Activated CD8-positive, alpha-beta memory T cell treated with anti-CD3 and anti-CD28 coated beads for 36 hours (primary cell): Measurements from ENCODE around the gene RAB4B. TPM values are rescaled to one million over a fixed set of nuclear protein-coding genes. Genes with fewer than 3 reads are reported as not detected.
"Not testable (repeated sequence)": the region's sequence is repeated elsewhere in the genome, so short reads cannot be mapped to it uniquely, and the experiment has no call there.

Source experiments
- CTCF ChIA-PET: fragments of 350-600 bp; sonication (Branson Sonifier 250); formaldehyde crosslinking; loops from one replicate; lab custom pipeline; 2021; ENCODE audit warnings: antibody characterized with exemption; lab: Charles Lee
- POLR2A ChIA-PET: fragments of 350-600 bp; sonication (Branson Sonifier 250); formaldehyde crosslinking; loops from one replicate; lab custom pipeline; 2021; ENCODE audit warnings: antibody characterized with exemption; lab: Charles Lee
- total RNA-seq, 2 experiments: library from RNA; stranded (reverse); gene quantifications; one replicate each; pipeline ENCODE4 v1.2.3, GENCODE V29; 2021

Gene RAB4B
- total RNA-seq, 2 experiments from 2014 or later, result 23.4 to 24.5 TPM

DNA sequence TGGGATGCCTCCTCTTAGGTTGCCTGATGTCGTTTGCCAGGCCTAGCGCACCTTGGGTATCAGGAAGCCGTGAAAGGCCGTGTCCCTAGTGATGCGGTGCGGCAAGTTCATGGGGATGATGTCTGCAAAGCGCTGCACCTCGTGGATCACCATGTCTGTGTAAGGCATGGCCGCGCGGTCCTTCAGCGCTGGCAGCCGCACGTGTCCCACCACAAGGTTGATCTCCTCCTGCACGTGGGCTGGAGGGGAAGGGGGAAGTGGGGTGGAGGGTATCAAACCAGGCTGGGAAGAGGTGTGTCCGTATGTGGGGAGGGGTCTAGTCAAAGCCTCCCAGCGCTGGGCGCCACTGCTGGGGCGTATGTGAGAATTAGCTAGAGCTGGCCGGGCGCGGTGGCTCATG lies 44.1 kb downstream of the RAB4B start:
- ChIA-PET POLR2A (no interaction called here), CTCF (no interaction called here)

DNA sequence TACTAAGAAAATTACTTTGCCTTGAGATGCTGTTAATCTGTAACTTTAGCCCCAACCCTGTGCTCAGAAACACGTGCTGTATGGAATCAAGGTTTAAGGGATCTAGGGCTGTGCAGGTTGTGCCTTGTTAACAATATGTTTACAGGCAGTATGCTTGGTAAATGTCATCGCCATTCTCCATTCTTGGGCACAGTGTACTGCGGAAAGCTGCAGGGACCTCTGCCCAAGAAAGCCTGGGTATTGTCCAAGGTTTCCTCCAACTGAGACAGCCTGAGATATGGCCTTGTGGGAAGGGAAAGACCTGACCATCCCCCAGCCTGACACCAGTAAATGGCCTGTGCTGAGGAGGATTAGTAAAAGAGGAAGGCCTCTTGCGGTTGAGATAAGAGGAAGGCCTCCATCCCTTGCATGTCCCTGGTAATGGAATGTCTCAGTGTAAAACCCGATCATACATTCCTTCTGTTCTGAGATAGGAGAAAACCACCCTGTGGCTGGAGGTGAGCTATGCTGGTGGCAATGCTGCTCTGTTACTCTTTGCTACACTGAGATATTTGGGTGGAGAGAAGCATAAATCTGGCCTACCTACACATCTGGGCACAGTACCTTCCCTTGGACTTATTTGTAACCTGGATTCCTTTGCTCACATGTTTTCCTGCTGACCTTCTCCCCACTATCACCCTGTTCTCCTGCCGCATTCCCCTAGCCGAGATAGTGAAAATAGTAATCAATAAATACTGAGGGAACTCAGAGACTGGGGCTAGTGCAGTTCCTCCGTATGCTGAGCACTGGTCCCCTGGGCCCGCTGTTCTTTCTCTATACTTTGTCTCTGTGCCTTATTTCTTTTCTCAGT lies 44.9 kb downstream of the RAB4B start:
- CTCF ChIA-PET, result interaction anchor here (0.7 kb wide), 2 partner anchors 12 to 770 kb away, joined by 3 read pairs; no protein-coding TSS in a partner anchor
- POLR2A ChIA-PET, result not testable (repeated sequence)

DNA sequence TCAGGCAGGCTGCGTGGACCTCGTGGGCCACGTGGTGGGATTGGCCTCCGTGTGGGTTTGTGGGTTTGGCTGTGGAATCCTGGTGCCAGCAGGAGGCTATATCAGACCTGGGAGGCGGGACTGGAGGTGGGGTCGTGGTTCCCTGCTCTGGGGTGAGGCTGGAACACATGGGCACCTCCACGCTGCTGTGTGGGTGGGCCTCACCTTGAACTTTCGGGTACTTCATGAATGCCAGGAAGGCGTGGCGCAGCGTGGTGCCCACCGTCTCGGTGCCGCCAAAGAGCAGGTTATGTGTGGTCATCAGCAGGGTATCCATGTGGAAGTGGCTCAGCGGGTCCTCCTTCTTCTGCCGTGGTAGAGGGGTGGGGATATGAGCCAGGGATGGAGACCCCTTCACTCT lies 46.9 kb downstream of the RAB4B start:
- POLR2A ChIA-PET, result interaction anchor here (0.5 kb wide), 1 partner anchor 204 kb away, joined by 3 read pairs; no protein-coding TSS in a partner anchor
- CTCF ChIA-PET, result not testable (repeated sequence)

DNA sequence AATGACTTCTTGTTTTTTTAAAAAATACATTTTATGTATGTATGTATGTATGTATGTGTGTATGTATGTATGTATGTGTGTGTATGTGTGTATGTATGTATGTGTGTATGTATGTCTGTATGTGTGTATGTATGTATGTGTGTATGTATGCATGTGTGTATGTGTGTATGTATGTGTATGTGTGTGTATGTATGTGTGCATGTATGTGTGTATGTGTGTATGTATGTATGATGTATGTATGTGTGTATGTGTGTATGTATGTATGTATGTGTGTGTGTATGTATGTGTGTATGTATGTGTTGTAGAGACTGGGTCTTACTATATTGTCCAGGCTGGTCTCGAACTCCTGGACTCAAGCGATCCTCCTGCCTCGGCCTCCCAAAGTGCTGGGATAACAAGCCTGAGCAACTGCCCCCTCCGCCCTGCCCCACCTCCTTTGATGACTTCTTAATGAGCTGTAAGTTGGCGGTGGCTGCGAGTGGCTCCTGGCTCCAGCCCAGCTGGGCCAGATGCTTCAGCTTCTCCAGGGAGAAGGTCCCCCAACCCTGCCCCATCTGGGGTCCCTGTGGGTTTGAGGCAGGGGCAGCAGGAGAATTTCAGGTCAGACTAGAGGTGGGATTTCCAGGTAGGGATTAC lies 47.5 kb downstream of the RAB4B start:
- CTCF ChIA-PET, POLR2A ChIA-PET: not testable (repeated sequence)

DNA sequence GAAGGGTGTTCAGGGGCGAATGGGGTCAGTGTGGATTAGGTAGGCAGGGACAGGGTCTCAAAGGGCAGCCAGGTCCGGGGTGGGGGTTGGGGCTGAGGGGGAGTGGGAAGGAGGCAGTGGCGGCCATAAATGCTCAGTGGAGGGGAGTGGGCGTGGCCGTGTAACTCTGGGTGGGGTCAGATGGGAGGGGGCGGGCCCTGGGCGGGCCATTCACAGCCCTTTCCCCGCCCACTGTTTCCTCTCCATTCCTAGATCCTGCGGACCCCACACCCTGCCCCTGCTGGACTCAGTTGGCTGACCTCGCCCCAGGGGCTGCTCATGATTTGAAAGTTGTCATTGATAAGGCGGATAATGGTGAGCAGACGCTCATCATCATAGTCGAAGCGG lies 48.3 kb downstream of the RAB4B start:
- CTCF ChIA-PET, POLR2A ChIA-PET: not testable (repeated sequence)

- CTCF ChIA-PET, result not testable (repeated sequence)
- POLR2A ChIA-PET, result interaction anchor here (0.5 kb wide), 1 partner anchor 827 kb away, joined by 4 read pairs; no protein-coding TSS in a partner anchor
Measured at GRCh38 chr19:40826699-40827385, 48.8 kb downstream of the RAB4B start.

GRCh38 chr19:40827386-40828247 lies 49.6 kb downstream of the RAB4B start:
- POLR2A ChIA-PET, result interaction anchor here (0.5 kb wide), 1 partner anchor 827 kb away, joined by 4 read pairs; no protein-coding TSS in a partner anchor
- CTCF ChIA-PET, result interaction anchor here (0.6 kb wide), 1 partner anchor 548 kb away, joined by 3 read pairs; no protein-coding TSS in a partner anchor

DNA sequence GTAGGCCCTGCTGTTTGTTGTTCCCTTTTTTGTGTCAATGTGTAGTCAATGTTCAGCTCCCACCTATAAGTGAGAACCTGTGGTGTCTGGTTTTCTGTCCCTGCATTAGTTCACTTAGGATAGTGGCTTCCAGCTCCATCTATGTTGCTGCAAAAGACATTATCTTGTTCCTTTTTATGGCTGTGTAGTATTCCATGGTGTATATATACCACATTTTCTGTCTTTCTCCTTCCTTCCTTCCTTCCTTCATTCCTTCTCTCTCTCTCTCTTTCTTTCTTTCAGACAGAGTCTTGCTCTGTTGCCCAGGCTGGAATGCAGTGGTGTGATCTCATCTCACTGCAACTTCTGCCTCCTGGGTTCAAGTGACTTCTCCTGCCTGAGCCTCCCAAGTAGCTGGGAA lies 51.2 kb downstream of the RAB4B start:
- ChIA-PET POLR2A (no interaction called here), CTCF (no interaction called here)

DNA sequence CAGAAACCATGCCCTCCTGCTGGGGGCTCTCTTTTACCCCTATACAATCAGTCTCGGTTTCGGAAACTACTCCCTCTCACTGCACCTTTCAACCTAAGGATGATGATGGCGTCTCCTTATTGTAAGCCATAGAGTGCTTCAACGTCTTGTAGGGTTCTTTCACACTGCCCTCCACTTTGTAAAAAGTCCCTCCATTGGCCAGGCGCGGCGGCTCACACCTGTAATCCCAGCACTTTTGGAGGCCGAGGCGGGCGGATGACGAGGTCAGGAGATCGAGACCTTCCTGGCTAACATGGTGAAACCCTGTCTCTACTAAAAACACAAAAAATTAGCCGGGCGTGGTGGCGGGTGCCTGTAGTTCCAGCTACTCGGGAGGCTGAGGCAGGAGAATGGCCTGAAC lies 52.7 kb downstream of the RAB4B start:
- CTCF ChIA-PET, result interaction anchor here (1.5 kb wide), 1 partner anchor 170 kb away, joined by 3 read pairs; no protein-coding TSS in a partner anchor
- POLR2A ChIA-PET, result not testable (repeated sequence)

DNA sequence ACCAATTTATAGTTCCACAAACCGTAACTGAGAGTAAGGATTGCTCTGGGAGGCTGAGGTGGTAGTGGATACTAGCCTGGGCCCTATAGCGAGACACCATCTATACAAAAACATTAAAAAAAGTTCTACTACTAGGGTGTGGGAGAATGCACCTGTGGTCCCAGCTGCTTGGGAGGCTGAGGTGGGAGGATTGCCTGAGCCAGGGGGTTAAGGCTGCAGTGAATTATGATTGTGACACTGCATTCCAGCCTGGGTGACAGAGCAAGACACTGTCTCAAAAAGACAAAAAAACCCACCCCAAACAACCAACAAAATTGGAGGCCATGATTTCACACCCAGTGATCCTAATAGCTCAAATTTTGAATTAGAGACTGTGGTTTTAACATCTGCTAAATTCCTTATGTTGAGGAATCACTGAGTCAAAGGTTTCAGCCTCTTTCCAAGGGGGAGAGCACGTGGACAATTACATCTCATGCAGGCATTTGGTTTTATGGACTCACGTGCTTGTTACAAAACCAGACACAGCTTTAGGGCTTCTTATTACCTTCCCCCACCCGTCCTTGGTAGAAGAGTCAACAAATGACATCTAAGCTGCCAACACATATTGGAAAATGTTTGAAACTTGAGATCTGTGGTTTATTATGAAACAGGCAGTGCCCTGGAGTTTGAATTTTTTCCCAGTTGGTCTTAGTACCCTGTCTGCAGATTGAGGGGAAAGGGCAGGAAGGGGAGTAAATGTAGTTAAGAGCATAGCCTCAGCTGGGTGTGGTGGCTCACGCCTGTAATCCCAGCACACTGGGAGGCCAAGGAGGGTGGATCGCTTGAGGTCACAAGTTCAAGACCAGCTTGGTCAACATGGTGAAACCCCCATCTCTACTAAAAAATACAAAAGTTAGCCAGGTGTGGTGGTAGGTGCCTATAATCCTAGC lies 53.7 kb downstream of the RAB4B start:
- ChIA-PET POLR2A (no interaction called here), CTCF (interaction anchor here (0.7 to 1.5 kb wide), 2 partner anchors 171 to 232 kb away, joined by 3 to 4 read pairs; no protein-coding TSS in a partner anchor)

GRCh38 chr19:40832431-40832790 lies 54.4 kb downstream of the RAB4B start:
- CTCF ChIA-PET, result interaction anchor here (0.7 kb wide), 1 partner anchor 233 kb away, joined by 4 read pairs; no protein-coding TSS in a partner anchor
- POLR2A ChIA-PET, result not testable (repeated sequence)

DNA sequence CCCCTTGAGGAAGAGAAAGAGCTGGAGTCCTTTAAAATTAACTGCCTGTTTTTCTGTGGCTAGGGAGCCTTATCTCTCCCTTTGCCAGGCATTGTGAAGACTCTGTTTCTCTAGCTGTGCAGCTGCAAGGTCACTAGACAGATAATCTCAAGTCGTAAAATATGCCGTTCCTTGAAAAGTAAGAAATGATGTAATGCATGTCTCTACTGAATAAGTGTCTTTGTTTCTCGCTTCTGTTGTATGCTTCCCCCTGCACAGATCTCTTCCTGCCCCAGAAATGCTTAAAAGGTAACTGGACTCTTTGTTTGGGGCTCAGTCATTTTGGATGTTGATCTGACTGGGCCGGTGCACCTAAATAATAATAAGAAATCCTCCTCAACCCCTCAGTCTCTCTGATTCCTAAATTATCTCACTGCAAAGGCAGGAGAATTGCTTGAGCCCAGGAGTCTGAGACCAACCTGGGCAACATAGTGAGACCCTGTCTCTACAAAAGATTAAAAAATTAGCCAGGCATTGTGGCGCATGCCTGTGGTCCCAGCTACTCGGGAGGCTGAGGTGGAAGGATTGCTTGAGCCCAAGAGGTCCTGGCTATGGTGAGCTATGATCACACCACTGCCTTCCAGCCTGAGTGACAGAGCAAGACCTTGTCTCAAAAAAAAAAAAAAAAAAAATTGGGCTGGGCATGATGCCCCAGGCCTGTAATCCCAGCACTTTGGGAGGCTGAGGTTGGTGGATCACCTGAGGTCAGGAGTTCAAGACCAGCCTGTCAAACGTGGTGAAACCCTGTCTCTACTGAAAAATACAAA lies 55.9 kb downstream of the RAB4B start:
- POLR2A ChIA-PET, CTCF ChIA-PET: not testable (repeated sequence)

- ChIA-PET POLR2A (no interaction called here), CTCF (no interaction called here)
Measured at GRCh38 chr19:40836754-40837429, 58.8 kb downstream of the RAB4B start.

DNA sequence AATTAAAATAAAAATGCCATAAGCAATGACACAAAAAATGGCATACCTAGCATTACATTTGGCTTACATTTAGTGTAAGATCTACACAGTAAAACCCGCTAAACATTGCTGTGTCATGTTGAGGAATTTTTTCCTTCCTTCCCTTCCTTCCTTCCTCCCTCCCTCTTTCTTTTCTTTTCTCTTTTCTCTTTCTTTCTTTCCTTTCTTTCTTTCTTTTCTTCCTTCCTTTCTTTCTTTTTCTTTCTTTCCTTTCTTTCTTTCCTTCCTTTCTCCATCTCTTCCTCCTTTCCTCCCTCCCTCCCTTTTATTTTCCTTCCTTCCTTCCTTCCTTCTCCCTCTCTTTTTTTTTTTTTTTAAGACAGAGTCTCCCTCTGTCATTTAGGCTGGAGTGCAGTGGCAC lies 60.4 kb downstream of the RAB4B start:
- POLR2A ChIA-PET, result not testable (repeated sequence)

GRCh38 chr19:40842012-40842411 lies 64.0 kb downstream of the RAB4B start:
- POLR2A ChIA-PET, CTCF ChIA-PET: not testable (repeated sequence)

More for the DNA sequence above, 60.4 kb downstream of the RAB4B start:
- CTCF ChIA-PET, result not testable (repeated sequence)

GRCh38 chr19:40842997-40843652 lies 65.1 kb downstream of the RAB4B start:
- POLR2A ChIA-PET, result interaction anchor here (0.5 kb wide), 1 partner anchor 10 kb away, joined by 4 read pairs; no protein-coding TSS in a partner anchor

More at GRCh38 chr19:40842997-40843652, 65.1 kb downstream of the RAB4B start:
- CTCF ChIA-PET, result not testable (repeated sequence)
